Thyroid gland (tissue), 4 donors: Measurements from ENCODE around the gene PRIMPOL.
"Not testable (repeated sequence)": the region's sequence is repeated elsewhere in the genome, so short reads cannot be mapped to it uniquely, and the experiment has no call there.

Experiments used
- CTCF ChIP-seq, 6 experiments: fragments of 200-600 bp in 3 of 6; fragments of 450-650 bp in 3 of 6; sonication (generic) in 3 of 6; IDR thresholded peaks; one replicate each; pipeline ENCODE4 v1.5.1; 2016 to 2019; ENCODE audit warnings: antibody characterized with exemption in 6 of 6, mild to moderate bottlenecking in 2 of 6, inconsistent platforms in 1 of 6, moderate library complexity in 1 of 6
- POLR2A ChIP-seq, 2 donors: fragments of 450-650 bp; IDR thresholded peaks; one replicate each; pipeline ENCODE4 v1.6.1; 2017; ENCODE audit warnings: antibody characterized with exemption in 2 of 2, mild to moderate bottlenecking in 2 of 2, moderate library complexity in 1 of 2

- not testable (repeated sequence) for TF ChIP-seq CTCF, POLR2A (IDR thresholded peaks at IDR 0.05)
Observed at GRCh38 chr4:184624504-184624903, 25.0 kb upstream of the PRIMPOL start.
